Activated CD4-positive, CD25-positive, alpha-beta regulatory T cell treated with anti-CD3 and anti-CD28 coated beads, Interleukin-2, amount 50 U/mL, for 24 hours (primary cell): ENCODE measurements around the gene LRFN4.

Experiments
- ATAC-seq, 2 donors: fragments of 150-1000 bp; cut with Tn5 transposase; one replicate each; pipeline ENCODE4 v1.10.0; 2021; ENCODE audit warnings: mild to moderate bottlenecking in 1 of 2, moderate library complexity in 1 of 2

The LRFN4 gene

GRCh38 chr11:66894141-66894540 lies 37.3 kb downstream of the LRFN4 start:
- no peak for ATAC-seq

DNA sequence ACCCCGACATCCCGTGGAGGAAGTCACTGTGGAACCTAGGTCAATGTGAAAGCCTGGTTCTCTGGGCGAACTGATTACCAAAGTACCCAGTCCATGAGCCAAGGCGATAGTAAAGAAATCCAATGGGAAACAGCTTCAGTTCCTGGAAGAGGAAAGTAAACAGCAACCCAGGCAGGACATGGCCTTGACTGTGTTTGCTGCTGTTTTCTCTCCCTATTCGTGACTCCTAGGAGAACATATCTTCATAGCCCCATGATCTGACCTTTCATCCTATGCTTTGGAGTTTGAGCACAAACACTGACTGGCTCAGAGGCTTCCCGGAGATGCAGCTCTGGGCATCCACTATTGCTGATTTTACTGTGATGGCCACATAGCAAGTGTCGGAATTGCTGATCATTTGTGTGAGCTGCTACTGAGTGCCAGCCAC lies 45.1 kb downstream of the LRFN4 start:
- no peak for ATAC-seq

DNA sequence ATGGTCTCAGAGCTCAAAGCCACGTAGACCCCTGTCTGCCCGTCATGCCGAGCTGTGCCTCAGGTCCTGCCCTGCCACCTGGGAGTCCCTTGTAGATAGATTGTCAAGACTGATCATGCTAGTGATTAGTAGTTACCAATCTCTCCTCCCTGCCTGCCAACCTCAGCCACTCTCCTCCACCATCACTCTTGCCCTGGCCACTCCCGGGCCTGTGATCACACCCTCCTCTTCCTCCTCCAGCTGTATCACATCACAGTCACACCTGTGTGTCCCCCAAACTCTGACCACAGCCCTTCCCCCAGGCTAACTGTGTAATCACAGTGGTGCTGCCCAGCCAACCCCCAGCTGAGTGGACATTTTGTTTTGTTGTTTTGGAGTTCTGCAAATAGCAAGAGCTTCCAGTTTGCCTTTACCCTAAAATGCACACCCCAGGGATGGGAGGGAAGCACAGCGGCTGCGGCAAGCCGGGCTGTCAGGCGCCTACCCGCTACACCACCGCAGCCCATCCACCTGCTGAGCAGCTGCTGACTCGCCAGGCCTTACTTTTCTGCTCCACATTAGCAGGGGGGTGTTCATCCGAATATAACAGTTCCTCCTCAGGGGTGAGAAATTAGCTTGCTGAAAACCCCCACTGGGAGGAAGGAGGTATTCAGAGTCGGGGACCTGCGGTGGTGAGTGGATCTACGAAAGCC lies 45.8 kb downstream of the LRFN4 start:
- ATAC-seq: no peak

DNA sequence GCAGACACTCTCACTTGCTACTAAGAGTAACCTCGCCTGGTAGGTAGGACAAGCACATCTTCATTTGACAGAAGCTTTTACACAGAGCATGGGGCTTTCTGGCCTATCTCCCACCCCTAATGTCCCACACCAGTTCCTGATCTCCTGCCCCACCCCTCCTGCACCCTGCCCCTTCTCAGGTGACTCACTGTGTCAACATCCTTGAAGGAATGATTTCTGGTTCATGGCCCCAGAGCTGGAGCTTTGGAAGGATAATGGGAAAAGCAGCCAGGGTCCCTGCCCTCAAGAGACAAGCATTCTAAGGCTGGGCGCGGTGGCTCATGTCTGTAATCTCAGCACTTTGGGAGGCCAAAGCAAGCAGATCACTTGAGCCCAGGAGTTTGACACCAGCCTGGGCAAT lies 47.2 kb downstream of the LRFN4 start:
- ATAC-seq: no peak

DNA sequence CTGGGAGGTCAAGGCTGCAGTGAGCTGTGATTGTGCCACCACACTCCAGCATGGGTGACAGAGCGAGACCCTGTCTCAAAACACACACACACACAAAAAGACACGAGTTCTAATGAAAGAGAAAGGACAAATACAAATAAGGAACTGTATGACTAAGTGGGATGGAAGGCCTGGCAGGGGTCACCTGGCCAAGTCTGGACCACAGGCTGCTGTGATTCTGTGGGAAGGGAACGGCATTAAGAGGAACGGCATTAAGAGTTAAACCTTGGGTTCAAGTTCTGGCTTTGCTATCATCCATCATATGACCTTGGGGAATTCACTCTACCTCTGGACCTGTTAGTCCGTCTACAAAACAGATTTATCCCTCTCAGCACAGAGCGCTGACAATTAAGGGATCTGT lies 47.7 kb downstream of the LRFN4 start:
- no peak for ATAC-seq

DNA sequence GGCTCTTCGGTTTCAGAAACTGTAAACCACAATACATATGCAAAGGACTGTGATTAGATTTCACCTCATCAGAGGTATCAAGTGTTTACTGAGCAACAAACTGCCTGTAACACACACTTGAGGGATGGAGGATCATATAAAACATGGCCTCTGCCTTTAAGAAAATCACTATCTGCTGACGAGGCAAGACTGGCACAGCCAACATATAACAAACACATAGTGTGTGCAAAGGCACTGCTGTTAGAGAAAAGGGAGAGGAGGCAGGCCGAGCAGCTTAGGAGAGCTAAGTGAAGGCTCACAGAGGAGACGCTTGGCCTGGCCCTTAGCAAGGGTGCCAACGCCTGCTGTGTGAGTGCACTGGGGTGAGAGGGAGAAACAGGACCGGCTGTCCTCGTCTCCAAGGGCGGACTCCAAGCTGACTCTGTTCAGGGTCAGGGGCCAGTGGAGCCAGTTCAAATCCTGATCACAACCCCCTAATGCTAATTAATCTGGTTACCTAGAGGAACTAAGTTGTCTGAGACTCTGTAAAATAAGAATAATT lies 48.2 kb downstream of the LRFN4 start:
- no peak for ATAC-seq

GRCh38 chr11:66905631-66906030 lies 48.8 kb downstream of the LRFN4 start:
- ATAC-seq: no peak

- no peak for ATAC-seq
Observed at GRCh38 chr11:66906061-66906733, 49.3 kb downstream of the LRFN4 start.

GRCh38 chr11:66907751-66908630 lies 51.1 kb downstream of the LRFN4 start:
- no peak for ATAC-seq

DNA sequence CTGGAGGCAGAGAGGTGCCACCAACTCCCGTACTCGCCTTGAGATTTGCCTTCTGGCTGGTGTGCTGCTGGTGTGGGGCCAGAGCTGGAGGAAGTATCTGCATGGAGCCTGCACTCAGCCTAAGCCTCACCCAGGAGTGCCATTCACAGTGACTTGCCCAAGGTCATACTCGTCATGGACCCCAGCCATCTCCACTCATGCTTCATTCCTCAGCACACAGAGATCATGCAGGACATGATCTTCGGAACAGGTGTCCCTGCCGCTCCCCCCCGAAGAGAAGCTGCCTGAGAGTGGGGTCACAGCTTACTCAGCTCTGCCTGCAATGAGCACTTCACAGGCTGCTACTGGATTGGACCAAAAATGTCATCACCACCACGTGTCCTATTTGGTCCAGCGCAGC lies 52.3 kb downstream of the LRFN4 start:
- ATAC-seq: no peak

DNA sequence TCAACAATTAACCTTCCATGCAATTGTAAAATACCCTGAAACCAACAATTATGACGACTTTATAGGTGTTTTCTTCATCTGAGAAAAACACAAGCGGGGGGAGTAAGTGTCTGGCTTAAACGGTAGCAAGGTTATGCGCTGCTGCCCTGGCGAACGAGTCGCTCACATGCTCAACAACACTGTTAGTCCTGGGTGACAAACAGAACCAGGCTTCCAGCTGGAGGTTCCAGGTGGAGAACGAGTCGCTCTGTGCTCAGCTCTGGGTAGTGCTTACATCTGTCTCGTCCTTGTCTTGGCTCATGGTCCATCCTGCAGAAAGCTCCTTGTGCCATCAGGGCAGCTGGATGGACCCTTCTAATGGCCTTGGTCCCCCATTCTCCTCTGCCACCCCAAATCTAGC lies 53.2 kb downstream of the LRFN4 start:
- ATAC-seq: no peak
